ENCODE measurements around the gene SLC25A39.
A peak's percentile ranks its signal among the peaks of the same experiment; 100 is the strongest.
"Not testable (repeated sequence)": the region's sequence is repeated elsewhere in the genome, so short reads cannot be mapped to it uniquely, and the experiment has no call there.

The SLC25A39 gene

DNA sequence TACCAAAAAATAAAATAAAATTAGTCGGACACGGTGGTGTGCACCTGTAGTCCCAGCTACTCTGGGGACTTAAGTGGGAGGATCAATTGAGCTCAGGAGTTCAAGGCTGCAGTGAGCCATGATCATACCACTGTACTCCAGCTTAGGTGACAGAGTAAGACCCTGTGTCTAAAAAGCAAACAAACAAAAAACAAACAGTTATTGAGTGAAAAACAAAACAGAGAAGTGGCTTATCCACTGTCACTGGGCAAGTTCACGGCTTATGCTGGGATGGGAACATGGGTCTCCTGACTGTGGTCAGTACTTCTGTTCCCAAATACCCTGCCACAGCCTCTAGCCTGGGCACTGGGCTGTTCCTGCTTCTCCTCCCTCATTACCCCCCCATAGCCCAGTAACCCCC is 10.9 kb upstream of the SLC25A39 start:
- no peak for DNase-seq (ENCODE audit: low read depth)

DNA sequence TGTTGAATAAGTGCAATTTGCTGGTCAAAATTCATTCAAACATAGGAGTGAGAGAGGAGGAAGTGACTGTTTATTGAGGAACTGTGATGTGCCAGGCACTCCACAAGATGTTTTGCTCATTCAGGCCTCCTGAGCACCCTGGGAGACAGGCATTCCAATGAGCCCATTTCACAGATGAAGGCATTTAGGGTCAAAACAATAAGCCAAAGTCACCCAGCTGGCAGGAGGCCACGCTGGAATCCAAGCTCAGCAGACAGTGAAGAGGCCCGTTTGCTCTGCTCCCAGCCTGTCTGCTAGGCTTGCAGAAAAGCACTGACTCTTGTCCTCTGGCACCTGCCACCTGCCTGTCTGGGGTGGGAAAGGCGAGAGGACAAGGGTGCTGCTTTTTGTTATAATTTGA is 10.1 kb upstream of the SLC25A39 start:
- DNase-seq (ENCODE audit: low read depth) = no peak

DNA sequence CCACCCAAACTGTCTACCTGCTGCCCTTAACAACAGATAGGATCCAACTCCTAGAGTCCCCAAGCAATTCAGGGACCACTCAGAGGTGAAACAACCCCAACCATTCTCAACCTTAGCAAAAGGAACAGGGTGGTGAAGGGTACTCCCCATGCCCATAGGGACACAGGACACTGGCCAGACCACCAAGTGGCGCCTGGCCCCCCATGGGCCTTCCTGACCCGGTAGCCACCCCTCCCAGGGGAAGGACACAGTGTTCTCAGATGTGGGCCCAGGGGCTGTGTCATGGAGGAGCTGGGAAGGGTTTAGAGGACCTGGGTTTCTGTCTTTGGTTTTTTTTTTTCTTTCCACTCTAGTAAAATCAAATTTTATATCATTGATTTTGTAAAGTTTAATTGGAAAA is 9.7 kb upstream of the SLC25A39 start:
- DNase-seq (ENCODE audit: low read depth) = no peak

DNA sequence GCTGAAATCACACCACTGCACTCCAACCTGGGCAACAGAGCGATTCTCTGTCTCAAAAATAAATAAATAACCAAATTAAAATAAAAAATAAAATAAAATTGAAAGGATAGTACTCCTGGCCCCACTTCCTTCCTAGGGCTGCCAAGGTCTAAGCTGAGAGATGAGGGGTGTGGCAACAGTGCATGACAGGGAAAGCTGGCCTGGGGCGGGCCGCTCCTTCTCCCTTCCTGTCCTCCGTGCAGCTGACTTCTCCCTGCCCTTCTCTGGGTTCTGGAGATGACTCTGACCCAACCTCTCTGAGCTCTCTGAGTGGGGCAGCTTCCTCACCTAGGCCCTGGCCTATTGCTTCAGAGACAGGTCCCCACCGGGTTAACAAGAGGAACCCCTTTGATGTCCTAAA is 8.7 kb upstream of the SLC25A39 start:
- DNase-seq (ENCODE audit: low read depth) = no peak

DNA sequence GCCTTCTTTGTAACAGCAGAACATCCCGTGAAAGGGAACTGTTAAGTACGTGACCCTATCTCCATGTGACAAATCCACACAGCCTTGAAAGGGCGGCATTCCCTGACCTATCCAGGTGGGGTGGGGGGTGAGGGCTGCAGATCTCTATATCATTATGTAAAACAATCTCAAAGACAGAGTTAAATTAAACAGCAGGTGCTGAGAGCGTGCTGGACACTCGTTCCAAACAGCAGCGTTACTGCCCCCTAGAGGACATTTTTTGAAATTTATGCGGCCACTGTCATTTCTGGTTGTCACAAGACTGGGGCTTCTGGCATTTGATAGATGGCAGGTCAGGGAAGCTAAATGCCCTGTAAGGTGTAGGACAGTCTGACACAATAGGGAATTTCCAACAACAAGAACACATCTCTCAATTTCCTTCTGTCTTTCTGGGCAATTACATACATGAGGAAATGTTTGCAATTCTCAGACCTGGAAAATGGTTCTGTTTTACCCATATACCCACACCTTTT is 6.7 kb upstream of the SLC25A39 start:
- peak; percentile 41 for DNase-seq (ENCODE audit: low read depth)

DNA sequence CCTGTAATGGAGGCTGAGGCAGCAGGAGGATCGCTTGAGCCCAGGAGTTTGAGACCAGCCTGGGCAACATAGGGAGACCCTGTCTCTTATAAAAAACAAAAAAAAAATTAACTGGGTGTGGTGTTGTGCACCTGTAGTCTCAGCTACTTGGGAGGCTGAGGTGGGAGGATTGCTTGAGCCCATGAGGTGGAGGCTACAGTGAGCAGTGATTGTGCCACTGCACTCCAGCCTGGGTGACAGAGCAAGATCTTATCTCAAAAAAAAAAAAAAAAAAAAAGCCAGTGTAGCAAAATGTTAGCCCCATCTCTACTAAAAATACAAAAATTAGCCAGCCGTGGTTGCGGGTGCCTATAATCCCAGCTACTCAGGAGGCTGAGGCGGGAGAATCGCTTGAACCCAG is 5.6 kb upstream of the SLC25A39 start:
- DNase-seq (ENCODE audit: low read depth) = not testable (repeated sequence)

DNA sequence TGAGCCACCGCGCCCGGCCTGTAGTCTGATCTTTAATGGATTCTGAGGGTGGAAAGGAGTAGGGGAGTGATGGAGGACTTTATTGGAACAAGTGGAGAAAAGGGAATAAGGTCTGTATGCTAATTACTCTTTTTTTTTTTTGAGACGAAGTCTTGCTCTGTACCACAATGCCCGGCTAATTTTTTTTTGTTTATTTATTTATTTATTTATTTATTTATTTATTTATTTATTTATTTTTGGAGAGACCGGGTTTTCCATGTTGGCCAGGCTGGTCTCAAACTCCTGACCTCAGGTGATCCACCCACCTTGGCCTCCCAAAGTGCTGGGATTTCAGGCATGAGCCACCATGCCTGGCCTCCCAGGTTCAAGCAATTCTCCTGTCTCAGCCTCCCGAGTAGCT is 4.9 kb upstream of the SLC25A39 start:
- not testable (repeated sequence) for DNase-seq (ENCODE audit: low read depth)

DNA sequence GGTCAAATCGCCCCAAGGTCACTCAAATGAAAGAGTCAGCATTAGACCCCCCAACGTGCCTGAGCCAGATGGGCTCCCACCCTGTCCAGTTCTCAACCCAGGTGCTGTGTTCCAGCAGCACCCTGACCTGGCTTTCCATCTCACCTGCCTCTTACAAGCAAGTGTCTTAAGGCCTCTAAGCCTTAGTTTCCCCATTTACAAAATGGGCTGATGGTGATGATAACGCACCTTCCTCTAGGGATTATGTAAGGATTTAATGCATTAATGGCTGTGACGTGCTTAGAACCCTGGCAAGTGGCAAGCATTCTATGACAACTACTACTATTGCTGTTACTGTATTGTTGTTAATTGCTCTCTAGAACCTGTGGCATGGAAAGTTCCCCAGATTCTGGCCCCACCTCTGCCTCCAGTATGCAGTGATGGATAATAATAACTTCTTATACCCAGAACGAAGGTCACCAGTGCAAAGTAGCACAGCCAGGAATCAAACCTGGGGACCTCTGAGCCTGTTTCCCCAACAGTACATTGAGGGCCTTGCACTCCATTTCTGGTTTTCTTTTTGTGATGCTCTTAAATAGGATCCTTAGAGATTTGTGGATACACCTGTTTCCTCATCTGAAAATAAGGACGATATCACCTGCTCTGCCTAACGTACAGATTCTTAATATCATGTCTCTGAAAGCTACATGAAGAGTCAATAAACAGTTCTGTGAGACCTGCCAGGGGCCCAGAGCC is 3.3 kb upstream of the SLC25A39 start:
- DNase-seq (ENCODE audit: low read depth) = no peak

DNA sequence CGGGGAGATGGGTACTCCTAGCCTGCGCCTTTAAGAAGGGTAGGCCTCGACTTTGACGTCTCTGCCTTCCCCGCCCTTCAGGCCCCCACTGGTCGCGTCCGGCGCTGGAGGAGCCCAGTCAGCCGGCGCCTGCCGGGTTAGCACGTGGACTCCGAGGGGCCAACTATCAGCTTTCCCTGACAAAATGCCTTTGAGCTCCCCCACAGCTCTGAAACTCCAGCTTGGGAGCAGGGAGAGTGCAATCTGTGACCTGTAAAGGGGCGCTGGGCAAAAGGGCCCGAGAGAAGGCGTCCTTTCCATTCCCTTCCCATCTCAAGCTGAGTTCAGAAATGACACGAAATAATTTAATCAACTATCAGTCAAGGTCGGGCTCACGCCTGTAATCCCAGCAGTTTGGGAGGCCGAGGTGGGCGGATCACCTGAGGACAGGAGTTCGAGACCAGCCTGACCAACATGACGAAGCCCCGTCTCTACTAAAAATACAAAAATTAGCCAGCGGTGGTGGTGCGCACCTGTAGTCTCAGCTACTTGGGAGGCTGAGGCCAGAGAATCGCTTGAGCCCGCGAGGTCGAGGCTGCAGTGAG is 2.3 kb upstream of the SLC25A39 start:
- DNase-seq (ENCODE audit: low read depth) = peak; percentile 93

DNA sequence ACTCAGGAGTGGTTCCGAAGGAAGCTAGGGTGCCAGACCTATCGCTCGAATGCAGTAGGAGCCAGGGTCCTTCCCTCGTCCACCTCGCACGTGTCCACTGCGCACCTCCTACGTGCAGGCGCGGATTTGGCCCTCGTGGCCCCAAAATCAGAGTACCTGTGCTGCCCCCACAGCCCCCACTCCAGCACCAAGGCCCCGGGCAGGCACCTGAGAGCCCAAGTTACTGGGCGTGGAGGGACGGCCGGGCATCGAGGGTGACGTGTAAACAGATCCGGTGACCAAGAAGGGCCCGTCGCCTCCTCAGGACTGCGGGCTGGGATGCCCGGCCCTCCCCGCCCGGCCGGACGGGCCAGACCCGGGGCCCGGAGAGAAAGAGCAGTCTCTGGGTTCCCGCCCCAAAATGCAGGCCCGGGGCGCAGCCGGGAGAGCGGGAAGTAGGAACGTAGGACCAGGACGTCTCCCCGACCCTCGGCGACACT is 492 bp downstream of the SLC25A39 start:
- DNase-seq (ENCODE audit: low read depth) = no peak

DNA sequence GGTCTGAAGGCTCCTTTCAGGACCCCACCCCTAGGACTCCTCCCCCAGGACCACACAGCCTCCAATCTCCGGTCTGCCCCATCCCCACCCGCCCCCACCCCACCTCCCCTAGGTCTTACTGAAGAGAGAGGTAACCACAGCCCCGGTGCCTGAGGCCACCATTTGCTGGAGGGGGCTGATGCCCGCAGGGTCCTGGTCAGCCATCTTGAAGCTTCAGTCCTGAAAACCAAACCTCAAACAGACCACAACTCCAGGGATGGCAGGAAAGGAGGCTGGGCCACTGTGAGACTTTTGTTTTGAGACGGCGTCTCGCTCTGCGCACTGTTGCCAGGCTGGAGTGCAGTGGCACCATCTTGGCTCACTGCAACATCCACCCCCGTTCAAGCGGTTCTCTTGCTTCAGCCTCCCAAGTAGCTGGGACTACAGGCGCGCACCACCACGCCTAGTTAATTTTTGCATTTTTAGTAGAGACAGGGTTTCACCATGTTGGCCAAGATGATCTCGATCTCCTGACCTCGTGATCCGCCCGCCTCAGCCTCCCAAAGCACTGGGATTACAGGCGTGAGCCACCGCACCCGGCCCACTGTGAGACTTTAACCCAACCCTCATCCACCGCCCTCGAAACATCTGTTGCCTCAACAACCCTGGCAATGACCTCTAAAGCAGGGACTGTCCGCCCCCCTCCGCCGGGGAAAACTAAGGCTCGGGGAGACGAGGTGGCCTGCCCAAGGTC is 1.1 kb downstream of the SLC25A39 start:
- no peak for DNase-seq (ENCODE audit: low read depth)

DNA sequence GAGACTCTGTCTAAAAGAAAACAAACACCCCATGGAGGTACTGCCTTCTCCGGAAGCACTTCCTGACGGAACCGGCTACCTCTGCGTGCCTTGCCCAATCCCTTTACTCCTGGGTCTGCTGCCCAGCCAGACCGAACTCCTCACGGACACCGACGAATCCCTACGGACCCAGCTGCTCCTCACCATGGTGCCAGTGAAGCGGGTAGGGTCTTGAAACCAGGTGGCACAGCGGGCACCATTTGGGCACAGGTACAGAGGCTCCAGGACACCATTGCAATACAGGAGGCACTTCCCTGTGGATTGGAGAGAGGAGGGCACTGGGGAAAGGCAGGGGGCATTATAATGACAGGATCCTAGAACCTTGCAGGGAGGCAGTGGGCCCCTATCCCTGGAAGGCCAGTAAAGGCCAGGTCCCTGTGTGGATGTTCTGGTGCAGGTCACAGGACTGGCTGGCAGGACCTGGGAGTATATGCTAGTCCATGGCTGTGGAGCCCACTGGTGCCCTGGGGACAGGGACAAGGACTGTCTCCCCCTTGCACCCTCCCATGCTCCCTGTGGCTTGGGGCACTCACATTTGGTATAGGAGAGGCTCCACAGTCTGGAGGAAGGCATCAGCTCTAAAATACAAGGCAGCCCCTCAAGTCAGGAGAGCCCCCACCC is 2.3 kb downstream of the SLC25A39 start:
- DNase-seq (ENCODE audit: low read depth) = no peak

DNA sequence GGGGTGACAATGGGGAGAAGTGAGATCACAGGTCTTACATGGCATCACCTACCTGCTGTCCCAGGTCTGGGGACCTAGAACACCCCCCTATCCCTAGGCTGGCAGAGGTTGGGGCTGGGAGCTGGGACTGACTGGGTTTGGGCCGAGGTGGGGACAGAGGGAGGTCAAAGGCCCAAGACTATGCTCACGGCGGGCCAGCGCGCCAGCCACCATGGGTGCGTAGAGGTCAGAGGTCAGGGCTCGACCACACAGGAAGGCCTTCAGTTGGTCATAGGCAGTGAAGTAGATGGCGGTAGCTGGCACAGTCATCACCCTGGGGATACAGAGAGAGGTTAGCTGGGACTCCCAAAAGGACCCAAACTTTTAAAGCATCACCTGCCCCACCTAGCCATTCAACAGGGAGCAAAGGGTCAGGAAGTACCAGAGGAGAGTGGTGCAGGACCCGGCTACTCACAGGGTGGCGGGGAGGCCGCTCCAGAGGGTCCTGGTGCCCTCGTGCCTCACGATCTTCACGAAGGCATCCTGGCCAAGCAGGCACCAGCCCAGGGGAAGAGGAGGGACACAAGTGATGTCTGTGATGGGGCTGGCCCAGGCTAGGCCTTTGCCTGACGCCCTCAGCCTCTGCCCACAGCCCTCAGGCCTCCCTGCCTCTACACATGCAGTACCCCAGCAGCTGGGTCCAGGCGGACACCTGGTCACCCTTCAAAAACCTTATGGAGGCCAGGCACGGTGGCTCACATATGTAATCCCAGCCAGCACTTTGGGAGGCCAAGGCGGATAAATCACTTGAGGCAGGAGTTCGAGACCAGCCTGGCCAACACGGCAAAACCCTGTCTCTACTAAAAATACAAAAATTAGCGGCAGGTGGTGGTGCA is 3.1 kb downstream of the SLC25A39 start:
- DNase-seq (ENCODE audit: low read depth) = no peak

DNA sequence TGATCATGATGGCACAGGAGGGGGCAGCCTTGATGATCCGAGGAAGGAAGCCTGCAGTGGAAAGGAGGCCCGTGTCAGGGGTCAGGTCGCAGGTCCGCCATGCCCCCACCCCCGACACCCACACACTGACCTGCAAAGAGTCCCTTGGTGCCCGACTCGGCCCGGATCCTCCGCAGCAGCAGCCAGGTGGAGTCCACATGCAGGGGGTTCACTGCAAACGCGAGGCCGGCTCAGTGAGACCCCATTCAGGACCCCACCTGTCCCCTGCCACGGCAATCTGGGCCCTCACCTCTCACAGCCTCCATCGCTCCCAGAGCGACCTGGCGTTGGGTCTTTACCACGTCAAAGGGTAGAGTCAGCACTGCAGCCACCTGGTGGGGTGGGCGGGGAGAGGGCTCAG is 4.6 kb downstream of the SLC25A39 start:
- no peak for DNase-seq (ENCODE audit: low read depth)

DNA sequence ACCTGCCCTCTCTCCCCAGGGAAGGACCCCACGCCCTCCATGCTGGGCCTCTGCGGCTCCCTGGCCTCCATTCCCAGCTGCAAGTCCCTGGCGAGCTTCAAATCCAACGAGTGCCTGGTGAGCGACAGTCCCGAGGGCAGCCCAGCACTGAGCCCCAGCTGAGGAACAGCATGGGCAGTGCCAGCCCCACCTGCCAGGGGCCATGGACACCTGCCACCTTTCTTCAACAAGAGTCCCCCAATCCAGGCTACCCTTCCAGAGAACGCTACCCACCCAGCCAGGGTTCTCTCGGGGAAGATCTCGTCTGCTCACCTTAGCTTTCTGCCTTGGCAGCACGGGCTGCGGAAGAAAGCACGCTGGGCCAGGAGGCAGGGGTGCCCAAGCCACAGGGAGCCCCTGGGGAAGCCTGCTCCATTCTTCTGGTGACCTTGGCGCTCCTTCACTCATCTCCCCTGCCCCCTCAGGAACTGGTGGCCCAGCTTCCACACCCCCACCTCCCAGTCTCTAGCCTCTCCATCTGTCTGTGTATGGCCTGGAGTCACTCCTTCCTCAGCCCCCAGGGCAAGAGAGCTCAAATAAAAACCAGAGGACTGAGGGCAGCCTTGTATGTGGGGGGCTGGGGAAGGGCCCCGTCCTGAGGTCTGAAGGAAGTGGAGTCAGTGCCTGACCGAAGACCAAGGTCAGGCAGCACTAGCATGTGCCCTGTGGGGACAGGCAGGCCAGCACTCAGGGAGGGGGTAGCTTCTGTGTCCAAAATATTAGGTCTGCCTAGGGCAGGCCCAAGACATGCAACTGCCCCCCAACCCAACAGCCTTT is 6.3 kb downstream of the SLC25A39 start:
- DNase-seq (ENCODE audit: low read depth) = no peak

DNA sequence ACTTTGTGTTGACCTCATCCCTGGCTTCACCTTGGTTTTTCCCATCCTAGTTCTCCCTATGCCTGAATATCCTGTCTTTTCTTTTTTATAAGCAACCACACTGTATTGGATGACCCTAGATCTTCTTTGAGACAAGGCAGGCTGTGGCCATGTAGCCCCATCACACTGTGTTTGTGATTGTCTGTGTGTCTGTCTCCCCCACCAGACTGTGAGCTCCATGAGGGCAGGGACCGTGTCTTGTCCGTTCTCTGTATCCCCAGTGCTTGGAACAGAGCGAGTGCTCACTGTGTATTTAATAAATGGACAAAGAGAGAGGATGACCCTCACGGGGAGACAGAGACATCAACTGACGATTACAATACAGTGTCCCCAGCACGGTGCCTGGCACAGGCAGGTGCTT is 7.1 kb downstream of the SLC25A39 start:
- DNase-seq (ENCODE audit: low read depth) = no peak

DNA sequence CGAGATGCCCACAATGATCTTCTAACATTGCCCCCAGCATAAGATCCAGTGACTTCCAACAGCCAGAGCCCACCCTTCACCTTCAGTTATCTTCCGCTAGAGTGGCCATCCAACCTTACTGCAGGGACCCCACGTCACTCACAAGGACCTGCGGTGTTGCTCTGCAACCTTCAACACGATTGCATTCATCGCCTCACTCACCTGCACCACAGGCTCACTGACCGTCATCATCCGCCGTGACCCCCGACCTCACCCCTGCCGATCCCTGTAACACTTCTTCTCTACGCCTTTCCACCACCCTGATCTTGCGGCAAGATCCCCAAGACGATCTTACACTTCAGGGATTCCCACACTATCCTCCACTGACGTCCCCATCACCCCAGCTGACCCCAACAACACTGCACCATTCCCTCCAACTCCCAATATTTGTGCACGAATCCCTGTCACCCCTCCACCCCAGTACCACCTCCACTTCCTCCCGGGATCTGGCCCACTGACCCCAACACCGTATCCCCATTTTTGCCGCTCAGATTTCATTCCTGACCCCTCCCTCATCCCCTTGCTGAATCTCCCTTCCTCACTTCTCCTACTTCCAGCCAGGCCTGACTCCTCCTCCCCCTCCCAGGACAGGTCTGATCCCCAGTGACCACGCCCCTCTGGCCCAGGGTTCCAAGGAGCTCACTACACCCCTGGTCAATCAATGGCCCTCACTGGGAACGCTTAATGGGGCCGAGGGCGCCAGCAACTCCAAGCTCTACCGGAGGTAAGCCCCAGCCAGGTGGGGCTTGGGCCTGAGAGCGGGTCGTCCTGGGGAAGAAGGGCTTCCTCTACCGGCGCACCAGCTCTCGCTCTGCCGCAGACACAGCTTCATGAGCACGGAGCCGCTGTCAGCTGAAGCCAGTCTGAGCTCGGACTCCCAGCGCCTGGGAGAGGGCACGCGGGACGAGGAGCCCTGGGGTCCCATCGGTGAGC is 8.6 kb downstream of the SLC25A39 start:
- DNase-seq (ENCODE audit: low read depth) = no peak

DNA sequence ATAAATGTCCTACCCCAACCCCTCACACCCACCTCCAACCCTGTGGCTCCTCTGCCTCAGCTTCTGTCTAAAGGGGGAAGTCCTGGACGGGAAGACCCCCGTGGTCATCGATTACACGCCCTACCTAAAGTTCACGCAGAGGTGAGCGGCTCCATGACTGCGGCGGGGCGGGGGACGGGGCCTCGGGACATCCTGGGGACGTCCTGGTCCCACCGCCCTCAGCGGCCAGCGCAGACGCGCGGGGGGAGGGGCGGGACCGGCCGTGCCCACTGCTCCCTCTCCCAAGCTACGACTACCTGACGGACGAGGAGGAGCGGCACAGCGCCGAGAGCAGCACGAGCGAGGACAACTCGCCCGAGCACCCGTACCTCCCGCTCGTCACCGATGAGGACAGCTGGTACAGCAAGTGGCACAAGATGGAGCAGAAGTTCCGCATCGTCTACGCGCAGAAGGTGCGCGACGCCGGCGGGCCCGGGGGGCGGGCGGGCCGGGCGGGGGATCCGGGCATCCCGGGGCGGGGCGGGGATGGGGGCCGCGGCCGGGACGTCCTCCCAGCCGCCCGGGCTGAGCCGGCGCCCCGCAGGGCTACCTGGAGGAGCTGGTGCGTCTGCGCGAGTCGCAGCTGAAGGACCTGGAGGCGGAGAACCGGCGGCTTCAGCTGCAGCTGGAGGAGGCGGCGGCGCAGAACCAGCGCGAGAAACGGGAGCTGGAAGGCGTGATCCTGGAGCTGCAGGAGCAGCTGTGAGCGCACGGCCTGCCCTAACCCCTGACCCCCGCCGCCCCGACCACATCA is 9.6 kb downstream of the SLC25A39 start:
- peak; percentile 14 for DNase-seq (ENCODE audit: low read depth)

DNA sequence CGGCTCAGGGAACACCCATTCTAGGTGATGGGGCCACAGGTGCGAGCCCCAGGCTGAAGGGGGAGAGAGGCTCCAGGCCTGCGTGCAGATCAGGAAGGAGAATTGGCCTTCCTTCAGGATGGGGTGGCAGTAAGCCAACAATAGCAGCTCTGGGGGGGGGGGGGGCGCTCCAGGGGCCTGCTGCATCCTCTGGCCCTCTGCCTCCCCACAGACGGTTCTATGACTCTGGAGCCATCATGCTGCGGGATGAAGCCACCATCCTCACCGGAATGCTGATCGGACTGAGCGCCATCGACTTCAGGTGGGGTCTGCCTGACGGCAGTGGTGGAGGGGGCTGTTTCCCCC is 10.1 kb downstream of the SLC25A39 start:
- DNase-seq (ENCODE audit: low read depth) = no peak

Measured in T-helper 22 cell (primary cell).